ENCODE results near the gene TPBGL.
A peak's percentile ranks its signal among the peaks of the same experiment; 100 is the strongest.

Gene TPBGL

DNA sequence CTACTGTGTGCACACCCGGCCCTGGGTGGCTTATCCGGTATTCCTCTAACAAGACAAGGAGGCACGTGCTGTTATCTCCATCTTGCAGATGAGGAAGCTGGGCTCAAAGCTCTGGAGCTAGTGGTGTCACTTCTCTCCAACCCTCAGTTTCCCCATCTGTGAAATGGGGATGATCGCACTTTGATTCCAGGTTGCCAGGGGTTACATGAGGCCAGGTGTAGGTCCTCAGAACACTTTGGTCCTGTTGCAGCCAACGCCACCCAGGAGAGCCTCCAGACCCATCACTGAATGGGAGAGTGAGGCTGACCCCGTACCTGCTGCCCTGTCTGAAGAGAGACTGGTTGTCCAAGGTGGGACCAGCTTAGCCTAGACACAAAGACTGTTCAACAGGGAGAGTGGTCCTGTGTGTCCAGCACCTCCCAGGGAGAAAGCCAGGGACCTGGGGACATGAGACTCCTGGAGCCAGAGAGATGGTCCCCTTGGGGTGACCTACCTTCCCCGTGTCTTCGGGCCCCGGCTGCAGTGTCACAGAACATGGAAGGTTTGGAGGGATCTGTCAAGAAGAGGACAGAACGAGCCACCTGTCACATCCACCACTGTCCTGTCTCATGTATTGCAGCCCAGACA is 41.0 kb downstream of the TPBGL start:
- H3K27me3 Mint-ChIP-seq = no peaks in the 10 kb centered on the region
- no peak overlapping the region for H3K4me3 Mint-ChIP-seq
- H3K36me3 Mint-ChIP-seq = peaks cover 8% of the 10 kb centered on the region
- no peaks in the 10 kb centered on the region for H3K9me3 Mint-ChIP-seq (ENCODE audit: low read depth)
- H3K27ac Mint-ChIP-seq = no peak overlapping the region
- peaks cover 29% of the 10 kb centered on the region for H3K4me1 Mint-ChIP-seq (ENCODE audit: low read depth)

DNA sequence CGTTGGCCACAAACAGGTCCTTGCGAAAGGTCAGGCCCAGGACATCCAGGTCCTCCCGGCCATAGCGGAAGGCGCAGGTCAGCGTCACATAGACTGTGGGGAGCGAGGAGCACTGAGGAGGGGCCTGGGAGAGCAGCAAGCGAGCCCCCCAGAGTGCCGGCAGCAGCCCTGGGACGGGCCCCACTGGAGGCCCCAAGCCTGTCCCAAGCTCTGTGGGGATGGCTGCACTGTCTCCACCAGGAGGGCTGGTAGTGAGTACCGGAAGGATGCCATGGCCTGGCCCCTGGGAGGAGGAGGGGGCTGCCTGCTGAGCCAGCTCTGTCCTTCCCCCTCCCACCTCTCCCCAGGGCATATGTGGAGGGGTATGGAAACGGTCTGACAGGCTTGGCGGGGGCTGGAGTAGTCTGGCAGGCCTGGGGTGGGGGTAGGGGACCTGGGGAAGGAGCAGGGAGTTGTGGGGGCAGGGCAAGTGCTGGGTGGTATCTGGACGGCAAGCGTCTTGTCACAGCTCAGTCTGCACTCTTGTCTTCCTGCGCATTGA is 42.9 kb downstream of the TPBGL start:
- H3K9me3 Mint-ChIP-seq (ENCODE audit: low read depth) = no peaks in the 10 kb centered on the region
- no peak overlapping the region for H3K4me3 Mint-ChIP-seq
- H3K4me1 Mint-ChIP-seq (ENCODE audit: low read depth) = peaks cover 14% of the 10 kb centered on the region
- H3K36me3 Mint-ChIP-seq = peaks cover 3% of the 10 kb centered on the region
- H3K27me3 Mint-ChIP-seq = no peaks in the 10 kb centered on the region
- H3K27ac Mint-ChIP-seq = no peak overlapping the region

DNA sequence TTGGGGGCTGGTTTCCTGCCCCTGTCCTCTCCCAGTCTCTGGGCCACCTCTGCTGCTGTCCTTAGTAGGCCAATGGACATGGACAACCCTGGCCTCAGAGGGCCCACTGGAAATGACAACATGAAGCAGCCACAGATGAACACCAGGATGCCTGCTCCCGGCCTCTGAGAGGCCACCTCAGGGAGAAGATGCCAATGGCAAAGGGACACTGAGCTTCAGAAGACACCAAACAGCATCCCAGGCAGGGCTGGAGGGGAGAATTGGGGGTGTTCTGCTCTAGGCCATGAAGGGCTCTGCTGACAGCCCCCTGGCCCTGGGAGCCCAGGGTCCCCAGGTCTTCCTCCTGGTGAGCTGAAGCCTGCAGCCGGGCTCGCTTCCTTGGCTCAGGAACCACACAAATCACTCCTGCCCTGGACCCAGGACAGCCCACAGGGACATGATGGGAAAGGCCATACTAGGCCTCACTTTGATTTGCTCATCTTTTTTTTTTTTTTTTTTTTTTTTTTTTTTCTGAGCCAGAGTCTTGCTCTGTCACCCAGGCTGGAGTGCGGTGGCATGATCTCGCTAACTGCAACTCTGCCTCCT is 45.3 kb downstream of the TPBGL start:
- Mint-ChIP-seq H3K9me3 (ENCODE audit: low read depth) (no peaks in the 10 kb centered on the region), H3K36me3 (peaks cover 2% of the 10 kb centered on the region), H3K4me1 (ENCODE audit: low read depth) (no peaks in the 10 kb centered on the region), H3K27me3 (no peaks in the 10 kb centered on the region), H3K4me3 (no peak overlapping the region), H3K27ac (no peak overlapping the region)

DNA sequence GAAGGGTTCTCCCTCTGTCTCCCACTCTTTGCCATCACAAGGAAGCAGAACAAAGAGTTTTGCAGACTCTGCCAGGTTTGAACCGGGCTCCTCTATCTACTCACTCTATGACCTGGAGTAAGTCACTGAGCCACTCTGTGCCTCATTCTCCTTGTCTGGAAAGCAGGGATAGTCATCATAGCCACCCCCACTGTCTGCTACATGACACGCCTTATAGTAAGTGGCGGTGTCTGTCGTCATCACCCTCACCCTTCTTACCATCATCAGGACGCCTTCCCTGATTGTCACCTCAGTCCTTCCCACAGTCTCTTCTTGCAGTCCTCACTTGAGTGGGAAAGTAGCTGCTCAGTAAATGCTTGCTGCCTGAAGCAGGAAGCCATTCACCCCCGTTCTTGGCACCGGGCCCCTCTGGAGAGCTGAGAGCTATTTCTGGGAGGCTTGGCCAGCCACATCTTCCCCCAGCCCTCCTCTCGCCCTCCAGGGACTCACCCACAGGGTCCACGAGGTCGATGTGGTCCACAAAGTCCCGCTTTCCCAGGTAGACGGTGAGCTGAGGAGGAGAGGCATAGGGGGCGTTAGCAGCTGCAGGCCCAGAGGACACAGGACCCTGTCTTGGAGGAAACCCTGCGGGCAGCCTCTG is 46.4 kb downstream of the TPBGL start:
- H3K4me3 Mint-ChIP-seq = no peak overlapping the region
- no peaks in the 10 kb centered on the region for H3K9me3 Mint-ChIP-seq (ENCODE audit: low read depth)
- no peaks in the 10 kb centered on the region for H3K27me3 Mint-ChIP-seq
- H3K27ac Mint-ChIP-seq = peak overlapping the region; percentile 43
- peaks cover 1% of the 10 kb centered on the region for H3K4me1 Mint-ChIP-seq (ENCODE audit: low read depth)
- peaks cover 2% of the 10 kb centered on the region for H3K36me3 Mint-ChIP-seq

DNA sequence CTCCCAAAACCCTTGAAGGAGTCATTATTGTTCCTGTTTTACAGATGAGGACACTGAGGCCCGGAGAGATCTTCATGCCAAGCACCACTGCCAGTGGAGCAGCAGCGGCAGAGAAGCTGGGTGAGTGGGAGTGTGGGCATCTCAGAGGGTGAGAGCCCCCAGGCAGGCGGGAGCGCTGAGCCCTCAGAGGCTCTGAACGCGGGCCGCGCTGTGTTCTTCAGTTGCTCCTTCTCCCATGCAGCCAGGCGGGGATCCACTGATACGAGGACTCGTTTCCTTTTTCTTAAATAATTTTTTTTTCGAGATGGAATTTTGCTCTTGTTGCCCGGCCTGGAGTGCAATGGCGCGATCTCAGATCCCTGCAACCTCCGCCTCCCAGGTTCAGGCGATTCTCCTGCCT is 47.0 kb downstream of the TPBGL start:
- Mint-ChIP-seq H3K27me3 (no peaks in the 10 kb centered on the region), H3K4me3 (no peak overlapping the region), H3K36me3 (peaks cover 2% of the 10 kb centered on the region), H3K4me1 (ENCODE audit: low read depth) (peaks cover 3% of the 10 kb centered on the region), H3K27ac (no peak overlapping the region), H3K9me3 (ENCODE audit: low read depth) (no peaks in the 10 kb centered on the region)

DNA sequence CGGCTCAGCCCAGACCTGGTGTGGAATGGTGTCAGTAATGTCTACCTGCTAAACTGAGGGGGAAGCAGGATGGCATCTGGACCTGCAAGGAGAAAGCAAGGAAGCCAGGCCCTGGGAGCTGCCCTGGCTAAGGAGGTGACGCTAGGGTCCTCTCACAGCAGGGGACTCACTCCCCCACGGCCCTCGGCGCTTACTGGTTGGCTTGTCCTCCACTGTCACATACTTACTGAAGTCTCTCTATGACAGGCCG is 48.9 kb downstream of the TPBGL start:
- Mint-ChIP-seq H3K36me3 (peaks cover 2% of the 10 kb centered on the region), H3K27me3 (no peaks in the 10 kb centered on the region), H3K9me3 (ENCODE audit: low read depth) (no peaks in the 10 kb centered on the region), H3K4me1 (ENCODE audit: low read depth) (peaks cover 18% of the 10 kb centered on the region), H3K4me3 (no peak overlapping the region), H3K27ac (peak overlapping the region; percentile 10)

DNA sequence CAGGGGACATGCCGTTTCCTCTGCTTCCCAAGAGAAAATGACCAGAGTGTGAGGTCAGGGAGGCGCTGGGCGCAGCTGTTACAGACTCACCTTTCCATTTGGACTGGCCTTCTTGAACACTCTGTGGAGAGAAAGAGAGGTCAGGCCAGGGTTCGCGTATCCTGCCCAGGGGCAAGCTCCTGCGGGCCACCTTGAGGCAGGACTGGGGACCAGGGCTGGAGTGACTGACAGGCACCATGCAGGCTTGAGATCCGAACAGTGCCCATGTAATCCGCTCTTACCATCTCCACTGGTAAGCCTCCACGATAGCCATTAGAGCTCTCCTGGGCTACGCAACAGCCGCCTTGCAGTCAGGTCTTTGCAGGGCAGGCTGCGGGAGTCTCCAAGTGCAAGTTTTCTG is 49.3 kb downstream of the TPBGL start:
- H3K9me3 Mint-ChIP-seq (ENCODE audit: low read depth) = no peaks in the 10 kb centered on the region
- H3K36me3 Mint-ChIP-seq = peaks cover 2% of the 10 kb centered on the region
- H3K27me3 Mint-ChIP-seq = no peaks in the 10 kb centered on the region
- no peak overlapping the region for H3K27ac Mint-ChIP-seq
- no peak overlapping the region for H3K4me3 Mint-ChIP-seq
- peaks cover 18% of the 10 kb centered on the region for H3K4me1 Mint-ChIP-seq (ENCODE audit: low read depth)

DNA sequence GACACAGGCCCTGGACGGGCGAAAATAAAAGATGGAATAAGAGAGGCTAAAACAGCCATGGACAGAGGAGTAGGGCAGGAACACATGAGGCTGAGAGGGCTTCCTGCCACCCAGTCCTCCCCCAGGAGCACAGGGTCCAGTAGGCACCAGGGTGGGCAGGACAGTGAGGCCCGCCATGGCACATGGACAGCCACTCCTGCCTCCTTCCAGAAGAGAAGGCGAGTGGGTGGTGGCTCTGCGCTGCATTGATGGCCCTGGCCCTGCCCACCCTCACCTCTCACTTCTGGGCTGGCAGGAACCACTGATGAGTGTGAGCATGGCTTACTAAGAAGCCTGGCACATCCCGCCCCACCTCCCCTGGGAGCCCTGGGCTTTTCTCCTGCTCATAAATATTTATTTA is 51.2 kb downstream of the TPBGL start:
- Mint-ChIP-seq H3K27me3 (no peaks in the 10 kb centered on the region), H3K4me1 (ENCODE audit: low read depth) (peaks cover 23% of the 10 kb centered on the region), H3K9me3 (ENCODE audit: low read depth) (no peaks in the 10 kb centered on the region), H3K27ac (peak overlapping the region; percentile 19), H3K36me3 (peaks cover 8% of the 10 kb centered on the region), H3K4me3 (no peak overlapping the region)

DNA sequence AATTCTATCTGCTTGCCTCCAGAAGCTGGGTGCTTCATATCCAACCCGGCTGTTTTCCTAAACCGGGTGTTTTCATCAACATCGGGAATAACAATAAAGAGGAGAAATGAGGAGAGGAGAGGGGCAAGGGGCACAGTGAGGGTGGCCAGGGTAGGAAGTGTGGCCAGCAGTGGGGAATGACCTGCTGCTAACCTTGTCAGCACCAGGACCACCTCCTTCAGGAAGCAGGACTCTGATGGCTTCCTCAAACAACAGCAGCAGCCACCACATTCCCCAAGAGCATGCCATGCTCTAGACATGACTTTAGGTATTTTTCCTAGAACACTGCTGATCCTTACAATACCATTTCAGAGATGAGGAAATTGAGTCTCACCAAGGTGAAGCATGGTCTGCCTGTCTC is 52.4 kb downstream of the TPBGL start:
- Mint-ChIP-seq H3K27me3 (no peaks in the 10 kb centered on the region), H3K9me3 (ENCODE audit: low read depth) (no peaks in the 10 kb centered on the region), H3K27ac (no peak overlapping the region), H3K4me1 (ENCODE audit: low read depth) (peaks cover 27% of the 10 kb centered on the region), H3K36me3 (peaks cover 14% of the 10 kb centered on the region), H3K4me3 (no peak overlapping the region)
